Gastroesophageal sphincter (tissue), 4 donors: Measurements from ENCODE around the gene PPP1R1A. TPM values are rescaled to one million over a fixed set of nuclear protein-coding genes. Genes with fewer than 3 reads are reported as not detected.

ENCODE experiments used
- ATAC-seq: fragments of 150-250 bp; one replicate; pipeline ENCODE4 v1.9.1; 2016; ENCODE audit warnings: mild to moderate bottlenecking, moderate library complexity
- H3K27ac ChIP-seq, 4 donors: fragments of 200-600 bp; sonication (generic) in 3 of 4; 1 replicate in 3 of 4; 2 replicates in 1 of 4; pipeline ENCODE4 v1.5.1; 2016 to 2019
- H3K27me3 ChIP-seq: fragments of 200-600 bp; sonication (generic); one replicate; pipeline ENCODE4 v1.5.1; 2019
- H3K36me3 ChIP-seq, 2 donors: fragments of 200-600 bp; sonication (generic); one replicate each; pipeline ENCODE4 v1.5.1; 2019; ENCODE audit warnings: control low read depth in 1 of 2
- H3K4me1 ChIP-seq, 3 donors: fragments of 200-600 bp; sonication (generic); 1 replicate in 2 of 3; 2 replicates in 1 of 3; pipeline ENCODE4 v1.5.1; 2016 to 2019; ENCODE audit warnings: control low read depth in 2 of 3
- H3K4me3 ChIP-seq, 2 donors: fragments of 200-600 bp; sonication (generic); one replicate each; pipeline ENCODE4 v1.5.1; 2019; ENCODE audit warnings: mild to moderate bottlenecking in 1 of 2, moderate library complexity in 1 of 2
- H3K9me3 ChIP-seq, 3 donors: fragments of 200-600 bp; sonication (generic); one replicate each; pipeline ENCODE4 v1.5.1; 2017 to 2019; ENCODE audit warnings: control low read depth in 2 of 3
- CTCF ChIP-seq, 4 experiments: fragments of 200-600 bp in 2 of 4; fragments of 450-650 bp in 2 of 4; sonication (generic) in 1 of 4; IDR thresholded peaks; one replicate each; pipeline ENCODE4 v1.5.1; 2017 to 2019; ENCODE audit warnings: antibody characterized with exemption in 4 of 4, mild to moderate bottlenecking in 2 of 4, moderate library complexity in 2 of 4
- EP300 ChIP-seq: sonication (generic); formaldehyde crosslinking; IDR thresholded peaks from one replicate; pipeline ENCODE4 v1.6.1; 2017; ENCODE audit warnings: antibody characterized with exemption, mild to moderate bottlenecking
- POLR2A ChIP-seq, 2 donors: fragments of 450-650 bp; IDR thresholded peaks; one replicate each; pipeline ENCODE4 v1.6.1; 2017; ENCODE audit warnings: antibody characterized with exemption in 2 of 2, mild to moderate bottlenecking in 2 of 2, moderate library complexity in 1 of 2
- POLR2AphosphoS5 ChIP-seq: sonication (generic); formaldehyde crosslinking; IDR thresholded peaks from one replicate; pipeline ENCODE4 v1.6.1; 2017; ENCODE audit warnings: antibody characterized with exemption
- WGBS, 2 donors: methylation state at CpG; one replicate each; pipeline ENCODE4 v1.1.5; 2018; ENCODE audit warnings: low coverage in 1 of 2; 5-methylcytosine and 5-hydroxymethylcytosine counted together
- total RNA-seq, 4 donors: library from RNA; depleted of rRNA; stranded (reverse); fragments of >200 nt; gene quantifications; one replicate each; pipeline ENCODE4 v1.1.0, GENCODE V29; 2016

The PPP1R1A gene
- total RNA-seq, 4 donors from 2014 or later: 2.5 to 27.9 (median 18.0) TPM

GRCh38 chr12:54538136-54538700 lies 50.2 kb downstream of the PPP1R1A start:
- ATAC-seq: no peak
- Histone ChIP-seq H3K4me3 (no peak overlapping the region), H3K36me3 (no peaks in the 10 kb centered on the region), H3K27me3 (no peaks in the 10 kb centered on the region), H3K27ac (no peak overlapping the region), H3K4me1 (no peaks in the 10 kb centered on the region), H3K9me3 (no peaks in the 10 kb centered on the region)
- WGBS, 2 donors: 72 to 79% methylated on average over 2 to 3 of the region's 3 CpGs
- TF ChIP-seq POLR2AphosphoS5: no peak
- no peak for TF ChIP-seq EP300
- no peak for TF ChIP-seq POLR2A (IDR thresholded peaks at IDR 0.05)
- no peak for TF ChIP-seq CTCF (IDR thresholded peaks at IDR 0.05)

- H3K4me1 ChIP-seq: no peaks in the 10 kb centered on the region
- H3K36me3 ChIP-seq: no peaks in the 10 kb centered on the region
- no peak overlapping the region for H3K27ac ChIP-seq
- no peak overlapping the region for H3K4me3 ChIP-seq
- ATAC-seq: no peak
- no peaks in the 10 kb centered on the region for H3K9me3 ChIP-seq
- TF ChIP-seq EP300: no peak
- no peak for TF ChIP-seq POLR2AphosphoS5
- TF ChIP-seq CTCF (IDR thresholded peaks at IDR 0.05): no peak
- no peak for TF ChIP-seq POLR2A (IDR thresholded peaks at IDR 0.05)
- H3K27me3 ChIP-seq: no peaks in the 10 kb centered on the region
Observed at GRCh38 chr12:54535474-54535873, 53.0 kb downstream of the PPP1R1A start.

GRCh38 chr12:54529581-54529980 lies 58.9 kb downstream of the PPP1R1A start:
- no peak for ATAC-seq

More at GRCh38 chr12:54529581-54529980, 58.9 kb downstream of the PPP1R1A start:
- H3K4me3 ChIP-seq: no peak overlapping the region
- H3K9me3 ChIP-seq: no peaks in the 10 kb centered on the region
- TF ChIP-seq CTCF (IDR thresholded peaks at IDR 0.05) (no peak), POLR2A (IDR thresholded peaks at IDR 0.05) (no peak), POLR2AphosphoS5 (no peak), EP300 (no peak)
- H3K4me1 ChIP-seq: peaks cover 0 to 4% (median 0%) of the 10 kb centered on the region in 3 donors
- no peaks in the 10 kb centered on the region for H3K36me3 ChIP-seq
- 97% methylated on average over 4 of the region's 4 CpGs; no CpG with 5 or more reads in 1 of the 2 donors for WGBS, 2 donors
- no peak overlapping the region for H3K27ac ChIP-seq
- H3K27me3 ChIP-seq: no peaks in the 10 kb centered on the region

Other genes with a start within 250 kb of the PPP1R1A start
- gene GPR84, start 224.2 kb downstream of the PPP1R1A start, total RNA-seq: under 1 TPM in 1 of 4 donors, not detected in 3; 0.54 TPM
- 10 to 100 TPM in 3 of 4 donors, 1 to 10 TPM in 1; 7.5 to 28.0 (median 19.5) TPM for gene ZNF385A, start 203.9 kb downstream of the PPP1R1A start, total RNA-seq
- 100 to 1,000 TPM; 141 to 908 (median 220) TPM for gene ITGA5, start 169.4 kb downstream of the PPP1R1A start, total RNA-seq
- 1 to 10 TPM in 1 of 4 donors, not detected in 3; 1.0 TPM for gene GTSF1, start 115.1 kb downstream of the PPP1R1A start, total RNA-seq
- gene NCKAP1L, start 90.9 kb downstream of the PPP1R1A start, total RNA-seq: 10 to 100 TPM in 3 of 4 donors, 1 to 10 TPM in 1; 5.9 to 19.9 (median 13.8) TPM
- gene PDE1B, start 39.1 kb downstream of the PPP1R1A start, total RNA-seq: 10 to 100 TPM in 2 of 4 donors, 1 to 10 TPM in 2; 6.3 to 25.4 (median 11.7) TPM
- not detected for gene LACRT, start 46.2 kb upstream of the PPP1R1A start, total RNA-seq
- not detected for gene DCD, start 59.7 kb upstream of the PPP1R1A start, total RNA-seq